Amniotic epithelial cell (primary cell): ENCODE data around the gene KDM4B.

Source experiments
- DNase-seq: peaks from one replicate; pipeline ENCODE4 v3.0.0-alpha.2; 2010; ENCODE audit warnings: low read depth

Gene KDM4B

GRCh38 chr19:5070930-5071329 lies 102.0 kb downstream of the KDM4B start:
- no peak for DNase-seq

- no peak for DNase-seq
Observed at GRCh38 chr19:5071579-5071978, 102.7 kb downstream of the KDM4B start.

DNA sequence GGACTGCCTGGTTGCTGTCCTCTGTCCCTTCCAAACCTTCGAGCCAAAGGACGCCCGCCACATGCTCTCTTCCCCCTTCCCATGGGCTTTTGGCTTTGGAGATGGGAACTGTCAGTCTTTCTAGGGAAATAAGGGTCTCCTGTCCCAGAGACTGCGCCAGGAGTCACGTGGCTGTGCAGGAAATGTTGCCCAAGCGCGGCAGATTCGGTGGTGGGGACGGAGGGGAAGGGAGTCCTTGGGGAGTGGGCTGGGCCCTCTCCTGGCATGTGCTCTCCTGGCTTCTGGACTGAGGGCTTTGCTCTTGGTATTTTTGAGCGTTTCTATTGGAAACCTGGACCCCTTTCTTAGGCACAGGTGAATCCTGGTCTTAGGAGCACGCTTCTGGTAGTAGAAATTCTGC lies 103.2 kb downstream of the KDM4B start:
- DNase-seq = no peak

DNA sequence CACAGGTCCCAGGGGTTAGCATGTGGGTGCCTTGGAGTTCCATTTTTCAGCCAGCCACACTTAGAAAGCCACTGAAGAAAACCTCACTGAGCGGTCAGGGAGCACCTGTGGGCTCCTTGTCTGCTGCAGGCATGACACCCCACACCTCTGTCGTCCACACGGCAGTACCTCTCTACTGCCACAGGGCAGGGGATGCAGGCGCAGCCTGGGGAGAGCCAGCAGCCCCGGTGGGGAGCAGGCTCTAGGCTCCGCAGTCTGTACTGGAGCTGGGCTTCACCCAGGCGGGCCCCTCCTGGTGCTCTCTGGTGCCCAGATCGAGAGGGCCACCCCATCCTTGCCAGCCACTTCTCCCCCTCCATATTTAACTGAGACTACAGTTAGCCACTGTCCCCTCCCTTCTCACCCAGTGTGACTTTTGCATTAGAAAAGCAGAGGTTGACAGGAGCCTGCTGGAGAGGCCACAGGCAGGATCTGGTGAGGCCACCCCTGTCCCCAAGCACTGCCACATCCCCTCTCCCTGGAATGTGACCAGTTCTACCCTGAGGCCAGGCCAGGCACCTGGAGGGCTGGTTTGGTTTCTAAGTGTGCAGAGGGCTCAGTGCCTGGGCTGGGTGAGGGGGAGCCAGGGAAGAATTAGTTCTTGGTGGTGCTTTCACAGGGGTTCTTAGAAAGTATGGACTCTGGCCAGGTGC lies 104.4 kb downstream of the KDM4B start:
- no peak for DNase-seq

DNA sequence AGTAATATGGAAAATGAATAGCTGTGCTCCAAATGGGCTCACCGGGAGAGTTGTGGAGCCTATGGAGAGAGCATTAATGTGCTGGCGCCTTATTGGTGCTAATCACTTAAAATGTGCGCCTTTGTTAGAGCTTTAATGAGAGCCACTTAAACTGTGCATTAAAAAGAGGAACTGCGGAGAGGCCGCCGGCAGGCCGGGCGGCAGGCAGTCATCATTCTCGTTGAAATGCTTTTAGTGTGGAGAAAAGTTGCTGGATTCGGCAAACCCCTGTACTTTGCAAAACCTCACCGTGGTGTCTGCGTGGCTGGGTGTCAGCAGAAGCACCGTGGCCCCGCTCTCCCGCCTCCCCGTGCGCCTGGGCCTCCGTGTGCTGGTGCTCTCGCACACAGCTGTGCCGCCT lies 105.5 kb downstream of the KDM4B start:
- no peak for DNase-seq

- no peak for DNase-seq
Observed at GRCh38 chr19:5074830-5075394, 106.0 kb downstream of the KDM4B start.

- no peak for DNase-seq
Observed at GRCh38 chr19:5075597-5075996, 106.7 kb downstream of the KDM4B start.

DNA sequence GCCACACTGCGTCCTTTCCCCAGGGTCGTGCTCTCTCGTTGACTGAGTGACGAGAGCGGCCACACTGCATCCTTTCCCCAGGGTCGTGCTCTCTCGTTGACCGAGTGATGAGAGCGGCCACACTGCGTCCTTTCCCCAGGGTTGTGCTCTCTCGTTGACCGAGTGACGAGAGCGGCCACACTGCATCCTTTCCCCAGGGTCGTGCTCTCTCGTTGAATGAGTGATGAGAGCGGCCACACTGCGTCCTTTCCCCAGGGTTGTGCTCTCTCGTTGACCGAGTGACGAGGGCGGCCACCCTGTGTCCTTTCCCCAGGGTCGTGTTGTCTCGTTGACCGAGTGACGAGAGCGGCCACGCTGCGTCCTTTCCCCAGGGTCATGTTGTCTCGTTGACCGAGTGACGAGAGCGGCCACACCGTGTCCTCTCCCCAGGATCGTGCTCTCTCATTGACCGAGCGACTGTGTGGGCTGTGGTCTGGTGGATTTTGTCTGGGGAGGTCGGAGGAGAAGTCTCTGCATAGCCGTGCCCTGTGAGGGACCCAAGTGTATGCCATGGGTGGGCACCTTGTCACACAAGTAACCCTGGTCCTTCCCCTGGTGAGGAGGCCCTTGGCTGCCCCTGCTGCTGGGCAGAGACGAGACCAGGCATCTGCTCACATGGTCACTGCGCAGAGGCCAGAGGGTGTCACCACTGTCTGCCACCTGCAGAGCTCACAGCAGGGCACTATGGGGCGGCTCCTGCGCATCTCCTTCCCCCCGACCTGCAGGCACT lies 107.7 kb downstream of the KDM4B start:
- no peak for DNase-seq

- DNase-seq = no peak
Observed at GRCh38 chr19:5077209-5077515, 108.2 kb downstream of the KDM4B start.

- no peak for DNase-seq
Observed at GRCh38 chr19:5078182-5078581, 109.3 kb downstream of the KDM4B start.

- no peak for DNase-seq
Observed at GRCh38 chr19:5078666-5079065, 109.8 kb downstream of the KDM4B start.

DNA sequence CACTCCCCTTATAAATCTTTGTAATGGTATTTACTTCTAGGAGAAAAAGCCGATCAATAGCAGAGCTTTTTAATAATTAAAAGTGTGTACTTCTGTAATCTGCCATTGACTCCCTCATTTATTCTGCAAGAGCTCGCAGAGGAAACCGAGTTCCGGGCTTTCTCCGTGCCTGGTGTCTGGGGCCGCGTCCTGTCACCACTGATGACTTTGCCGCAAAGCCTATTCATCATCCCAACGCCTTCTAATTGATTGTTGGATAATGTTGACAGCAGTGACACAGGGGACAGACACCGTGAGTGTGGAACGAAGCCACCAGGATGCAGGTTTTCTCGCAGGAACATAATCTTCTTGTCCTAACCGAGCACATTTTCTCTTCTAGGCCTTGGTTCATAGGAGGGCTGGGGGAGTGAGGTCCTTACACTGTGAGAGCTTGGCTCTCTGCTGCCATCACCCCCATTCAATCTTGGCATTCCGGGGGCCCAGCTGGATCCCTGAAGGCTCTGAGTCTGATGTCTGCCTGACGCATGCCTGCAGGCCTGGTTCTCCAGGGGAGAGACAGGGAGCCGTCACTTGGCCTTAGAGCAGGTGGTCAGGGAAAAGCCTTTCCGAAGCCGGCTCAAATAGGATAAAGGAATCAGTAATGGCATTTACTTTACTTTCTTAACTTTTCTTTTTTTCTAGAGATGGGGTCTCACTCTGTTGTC lies 110.3 kb downstream of the KDM4B start:
- no peak for DNase-seq

- no peak for DNase-seq
Observed at GRCh38 chr19:5080030-5080654, 111.2 kb downstream of the KDM4B start.

DNA sequence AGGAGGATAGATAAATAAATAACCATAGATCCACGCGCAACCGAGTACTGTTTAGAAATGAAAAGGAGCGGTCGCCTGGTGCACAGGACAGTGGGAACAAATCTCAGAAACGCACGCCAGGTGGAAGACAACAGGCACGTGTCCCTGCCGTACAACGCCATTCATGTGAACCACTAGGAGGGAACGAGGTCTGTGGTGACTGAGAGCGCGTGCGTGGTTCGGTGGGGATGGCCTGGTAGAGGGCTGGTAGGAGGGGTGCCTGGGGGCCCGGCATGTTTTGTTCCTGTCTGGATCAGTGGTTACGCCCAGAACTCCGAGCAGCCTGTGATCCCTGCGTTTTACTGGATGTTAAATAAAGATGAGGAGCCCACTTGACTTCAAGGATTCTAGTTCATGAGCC lies 111.9 kb downstream of the KDM4B start:
- DNase-seq = no peak

DNA sequence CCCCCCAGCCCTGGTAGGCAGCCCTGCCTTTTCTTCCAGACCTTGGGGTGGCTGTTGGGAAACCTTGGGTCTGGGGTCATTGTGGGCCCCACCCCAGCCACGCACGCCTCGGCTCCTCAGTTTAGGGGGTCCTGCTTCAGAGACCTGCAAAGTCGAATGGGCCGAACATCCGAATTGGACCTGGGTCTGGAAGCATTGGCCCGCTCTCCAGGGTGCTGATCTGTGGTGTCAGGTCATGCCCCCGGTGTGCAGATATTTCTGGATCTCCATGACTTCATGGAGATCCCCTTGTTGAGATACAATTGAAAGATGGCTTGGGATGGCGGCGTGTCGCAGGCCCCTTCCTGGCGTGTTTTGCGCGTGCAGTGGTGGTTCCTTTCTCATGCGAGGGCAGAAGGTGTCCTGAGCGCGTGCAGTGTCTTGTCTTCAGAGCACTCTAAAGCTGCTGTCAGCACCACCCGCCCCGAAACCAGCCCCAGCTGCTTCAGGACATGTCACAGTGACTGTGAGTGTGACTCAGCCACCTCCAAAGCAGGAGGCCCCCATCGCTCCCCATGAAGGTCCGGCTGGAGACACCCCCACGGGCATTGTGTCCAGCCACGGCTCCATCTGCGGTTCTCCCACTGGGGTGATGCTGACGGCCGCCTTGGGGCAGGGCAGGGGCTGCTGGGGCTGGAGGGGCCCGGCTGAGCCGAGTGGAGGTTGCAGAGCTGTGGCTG lies 112.7 kb downstream of the KDM4B start:
- no peak for DNase-seq

DNA sequence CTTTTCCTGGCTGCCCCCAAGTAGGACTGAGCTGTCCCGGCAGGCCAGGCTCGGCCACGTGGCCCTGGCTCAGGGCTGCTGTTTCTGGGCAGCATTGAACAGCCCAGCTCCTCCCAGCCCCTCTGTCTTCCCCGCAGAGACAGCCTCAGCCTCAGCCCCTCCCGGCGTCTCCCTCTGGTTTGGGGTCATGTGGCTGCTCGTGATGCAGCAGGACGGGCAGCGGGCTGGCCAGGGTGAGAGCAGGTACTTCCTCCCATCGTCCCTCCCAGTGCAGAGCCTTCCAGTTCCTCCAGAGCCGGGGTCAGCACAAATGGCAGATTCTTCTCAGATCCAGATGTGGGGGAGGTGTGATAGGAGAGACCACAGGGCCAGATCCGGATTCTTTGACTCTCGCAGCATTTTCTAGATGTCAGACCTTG lies 114.6 kb downstream of the KDM4B start:
- peak; percentile 91 for DNase-seq

- DNase-seq = no peak
Observed at GRCh38 chr19:5085566-5085965, 116.7 kb downstream of the KDM4B start.

- no peak for DNase-seq
Observed at GRCh38 chr19:5086230-5086629, 117.3 kb downstream of the KDM4B start.

DNA sequence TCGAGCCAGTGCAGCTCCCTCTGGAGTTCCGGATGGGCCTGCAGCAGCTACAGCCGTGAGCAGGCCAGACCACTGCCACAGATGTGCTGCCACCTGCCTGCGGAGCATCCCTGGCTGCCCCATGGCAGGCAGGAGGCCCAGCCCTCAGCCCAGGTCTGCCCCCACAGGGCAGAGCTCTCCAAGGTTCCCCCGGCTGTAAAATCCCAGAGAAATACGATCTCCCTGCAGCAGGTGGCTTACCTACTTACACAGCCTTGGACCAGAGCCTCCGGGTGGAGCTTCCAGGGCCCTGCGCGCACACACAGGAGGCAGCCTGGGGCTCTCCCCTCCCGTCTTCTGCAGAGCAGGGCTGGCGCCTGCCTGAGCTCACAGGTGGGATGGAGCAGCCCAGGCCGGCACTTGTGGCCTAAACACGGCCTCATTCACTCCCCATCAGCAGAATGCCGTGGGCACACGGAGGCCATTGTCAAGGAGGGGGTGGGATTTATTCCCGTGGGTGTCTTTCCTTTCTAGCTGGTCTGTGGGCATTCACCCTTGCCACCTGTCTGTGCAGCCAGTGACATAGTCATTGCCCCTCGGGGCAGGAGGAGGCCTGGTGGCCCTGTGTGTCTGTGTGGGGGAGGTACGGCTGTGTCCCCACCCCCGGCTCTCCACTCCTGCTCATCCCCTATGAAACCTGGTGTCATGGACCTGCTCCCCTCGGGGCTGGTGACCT lies 118.0 kb downstream of the KDM4B start:
- no peak for DNase-seq

DNA sequence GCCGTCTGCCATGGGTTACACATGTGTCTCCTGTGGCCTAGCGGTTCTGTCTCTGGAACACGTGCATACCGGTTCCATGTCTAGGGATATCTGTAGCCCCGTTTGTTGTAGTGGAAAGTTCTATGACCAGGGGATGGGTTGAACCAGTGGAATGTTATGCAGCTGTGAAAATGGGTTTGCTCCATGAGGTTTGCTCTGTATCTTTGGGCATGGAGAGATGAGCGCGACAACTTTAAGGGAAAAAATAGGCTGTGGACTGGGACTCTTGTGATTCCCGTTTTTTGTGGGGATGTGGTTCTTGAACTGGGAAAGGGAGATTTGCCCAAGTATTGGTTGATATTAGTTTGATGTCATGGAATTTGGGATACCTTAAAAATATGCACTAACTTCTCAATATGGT lies 120.4 kb downstream of the KDM4B start:
- no peak for DNase-seq

DNA sequence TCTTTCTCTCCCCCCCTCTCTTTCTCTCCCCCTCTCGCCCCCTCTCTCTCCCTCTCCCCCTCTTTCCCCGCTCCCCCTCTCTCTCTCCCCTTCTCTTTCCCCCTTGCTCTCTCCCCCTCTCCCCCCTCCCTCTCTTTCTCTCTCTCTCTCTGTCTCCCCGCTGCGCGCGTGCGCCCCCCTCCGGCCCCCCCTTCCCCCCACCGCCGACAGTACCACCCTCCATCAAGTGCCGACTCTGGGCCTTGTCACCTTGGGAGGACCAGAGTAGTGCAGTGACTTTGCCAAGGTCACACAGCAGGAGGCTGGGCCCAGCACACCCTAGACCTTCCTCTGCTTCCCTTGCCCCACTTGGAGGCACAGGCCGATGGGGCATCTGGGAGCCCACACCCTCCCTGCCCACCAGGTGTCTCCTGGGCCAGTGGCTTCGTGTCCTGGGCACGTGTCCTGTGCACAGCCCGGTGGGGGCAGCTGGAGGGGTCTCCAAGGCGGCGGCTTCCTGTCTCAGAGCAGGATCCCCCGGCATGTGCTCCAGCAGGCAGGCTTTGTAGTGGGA lies 121.6 kb downstream of the KDM4B start:
- no peak for DNase-seq
